ENCODE results near the gene RAI14. TPM values are rescaled to one million over a fixed set of nuclear protein-coding genes. Genes with fewer than 3 reads are reported as not detected.

The RAI14 gene
- total RNA-seq, 2 donors from 2014 or later, result 70.7 to 80.1 TPM

- no peak overlapping the region for H3K4me3 ChIP-seq
- TF ChIP-seq CTCF (IDR thresholded peaks at IDR 0.05), result no peak
- no peaks in the 10 kb centered on the region for H3K27me3 ChIP-seq (replicated peaks; ENCODE audit: insufficient read depth)
- no peak overlapping the region for H3K27ac ChIP-seq
- no peak for DNase-seq (ENCODE audit: low spot score)
- no peak for ATAC-seq (ENCODE audit: insufficient number of reproducible peaks, low FRiP score, low read depth)
- no peaks in the 10 kb centered on the region for H3K9me3 ChIP-seq
- H3K4me1 ChIP-seq (ENCODE audit: control insufficient read depth in 1 of 2, low read depth in 2 of 2), result no peaks in the 10 kb centered on the region
- no peaks in the 10 kb centered on the region for H3K36me3 ChIP-seq
Measured at GRCh38 chr5:34639852-34640626, 16.1 kb upstream of the RAI14 start.

- no peak for TF ChIP-seq CTCF (IDR thresholded peaks at IDR 0.05)
- no peaks in the 10 kb centered on the region for H3K9me3 ChIP-seq
- H3K4me3 ChIP-seq, result no peak overlapping the region
- peaks cover 7 to 11% of the 10 kb centered on the region in 2 donors for H3K4me1 ChIP-seq (ENCODE audit: control insufficient read depth in 1 of 2, low read depth in 2 of 2)
- ATAC-seq (ENCODE audit: insufficient number of reproducible peaks, low FRiP score, low read depth), result no peak
- no peak for DNase-seq (ENCODE audit: low spot score)
- no peak overlapping the region for H3K27ac ChIP-seq
- no peaks in the 10 kb centered on the region for H3K36me3 ChIP-seq
- no peaks in the 10 kb centered on the region for H3K27me3 ChIP-seq (replicated peaks; ENCODE audit: insufficient read depth)
Measured at GRCh38 chr5:34648039-34648839, 7.9 kb upstream of the RAI14 start.

- no peaks in the 10 kb centered on the region for H3K36me3 ChIP-seq
- no peak for TF ChIP-seq CTCF (IDR thresholded peaks at IDR 0.05)
- no peaks in the 10 kb centered on the region for H3K27me3 ChIP-seq (replicated peaks; ENCODE audit: insufficient read depth)
- H3K27ac ChIP-seq, result no peak overlapping the region
- DNase-seq (ENCODE audit: low spot score) (no peak), ATAC-seq (ENCODE audit: insufficient number of reproducible peaks, low FRiP score, low read depth) (no peak)
- no peak overlapping the region for H3K4me3 ChIP-seq
- H3K9me3 ChIP-seq, result no peaks in the 10 kb centered on the region
- H3K4me1 ChIP-seq (ENCODE audit: control insufficient read depth in 1 of 2, low read depth in 2 of 2), result peaks cover 10 to 14% of the 10 kb centered on the region in 2 donors
Measured at GRCh38 chr5:34648840-34649158, 7.3 kb upstream of the RAI14 start.

GRCh38 chr5:34651791-34652190 lies 4.3 kb upstream of the RAI14 start:
- Histone ChIP-seq H3K4me1 (ENCODE audit: control insufficient read depth in 1 of 2, low read depth in 2 of 2) (peaks cover 10 to 27% of the 10 kb centered on the region in 2 donors), H3K27me3 (replicated peaks; ENCODE audit: insufficient read depth) (no peaks in the 10 kb centered on the region), H3K27ac (no peak overlapping the region), H3K36me3 (no peaks in the 10 kb centered on the region), H3K4me3 (no peak overlapping the region), H3K9me3 (no peaks in the 10 kb centered on the region)
- TF ChIP-seq CTCF (IDR thresholded peaks at IDR 0.05), result no peak
- no peak for ATAC-seq (ENCODE audit: insufficient number of reproducible peaks, low FRiP score, low read depth)
- no peak for DNase-seq (ENCODE audit: low spot score)

GRCh38 chr5:34652466-34652865 lies 3.7 kb upstream of the RAI14 start:
- DNase-seq (ENCODE audit: low spot score) (no peak), ATAC-seq (ENCODE audit: insufficient number of reproducible peaks, low FRiP score, low read depth) (no peak)

More at GRCh38 chr5:34652466-34652865, 3.7 kb upstream of the RAI14 start:
- no peak for TF ChIP-seq CTCF (IDR thresholded peaks at IDR 0.05)
- Histone ChIP-seq H3K27ac (peak overlapping the region in 1 of 2 donors; percentile 33), H3K36me3 (no peaks in the 10 kb centered on the region), H3K4me1 (ENCODE audit: control insufficient read depth in 1 of 2, low read depth in 2 of 2) (peaks cover 10 to 27% of the 10 kb centered on the region in 2 donors), H3K4me3 (no peak overlapping the region), H3K27me3 (replicated peaks; ENCODE audit: insufficient read depth) (no peaks in the 10 kb centered on the region), H3K9me3 (no peaks in the 10 kb centered on the region)
